Astrocyte (in vitro differentiated cells and primary cell): ENCODE results near the gene SH2B3. TPM values are rescaled to one million over a fixed set of nuclear protein-coding genes. Genes with fewer than 3 reads are reported as not detected.
A peak's percentile ranks its signal among the peaks of the same experiment; 100 is the strongest.

Experiments used
- DNase-seq: peaks from one replicate; pipeline ENCODE4 v3.0.0-alpha.2; 2010; ENCODE audit warnings: low read depth
- FAIRE-seq: peaks from 2 replicates; lab custom pipeline; 2011; peaks lifted over from hg19 to GRCh38; lab: Jason Lieb, UNC
- H2AFZ ChIP-seq: 2 replicates; pipeline ENCODE4 v1.6.0; 2012; ENCODE audit warnings: low read depth, low read length, inconsistent platforms
- H3K27ac ChIP-seq: 2 replicates; pipeline ENCODE4 v1.5.1; 2011; ENCODE audit warnings: low read depth, low read length, inconsistent platforms
- H3K27me3 ChIP-seq: 2 replicates; pipeline ENCODE4 v1.6.0; 2011; ENCODE audit warnings: low read length, inconsistent platforms; ENCODE audit not compliant: insufficient read depth
- H3K36me3 ChIP-seq: 2 replicates; pipeline ENCODE4 v1.5.1; 2011; ENCODE audit warnings: low read length, inconsistent platforms; ENCODE audit not compliant: insufficient read depth
- H3K4me1 ChIP-seq: 2 replicates; pipeline ENCODE4 v1.5.1; 2011; ENCODE audit warnings: low read length, inconsistent platforms; ENCODE audit not compliant: insufficient read depth
- H3K4me2 ChIP-seq: 2 replicates; pipeline ENCODE4 v1.6.0; 2012; ENCODE audit warnings: low read length, inconsistent platforms
- H3K4me3 ChIP-seq: 2 replicates; pipeline ENCODE4 v1.5.1; 2011; ENCODE audit warnings: low read depth, mild to moderate bottlenecking, low read length, inconsistent platforms; ENCODE audit not compliant: insufficient read depth
- H3K79me2 ChIP-seq: 2 replicates; pipeline ENCODE4 v1.6.0; 2012; ENCODE audit warnings: mild to moderate bottlenecking, low read length, inconsistent platforms; ENCODE audit not compliant: insufficient read depth
- H3K9ac ChIP-seq: 2 replicates; pipeline ENCODE4 v1.6.0; 2012; ENCODE audit warnings: mild to moderate bottlenecking, low read length, inconsistent platforms
- H3K9me3 ChIP-seq: 2 replicates; pipeline ENCODE4 v1.5.1; 2012; ENCODE audit warnings: low read depth, mild to moderate bottlenecking, low read length, inconsistent platforms; ENCODE audit not compliant: insufficient read depth
- H4K20me1 ChIP-seq: 2 replicates; pipeline ENCODE4 v1.6.0; 2012; ENCODE audit warnings: low read length, inconsistent platforms; ENCODE audit not compliant: insufficient read depth
- H3K27ac Mint-ChIP-seq: one replicate; pipeline ENCODE4 v1.8.0; 2021; ENCODE audit warnings: mild to moderate bottlenecking, mixed read lengths; ENCODE audit not compliant: unreplicated experiment
- H3K27me3 Mint-ChIP-seq: one replicate; pipeline ENCODE4 v1.8.0; 2021; ENCODE audit warnings: low read depth, mixed read lengths; ENCODE audit not compliant: unreplicated experiment
- H3K36me3 Mint-ChIP-seq: one replicate; pipeline ENCODE4 v1.8.0; 2021; ENCODE audit warnings: low read depth, mixed read lengths; ENCODE audit not compliant: unreplicated experiment
- H3K4me1 Mint-ChIP-seq: one replicate; pipeline ENCODE4 v1.8.0; 2021; ENCODE audit warnings: low read depth, mixed read lengths; ENCODE audit not compliant: unreplicated experiment
- H3K4me3 Mint-ChIP-seq: one replicate; pipeline ENCODE4 v1.8.0; 2021; ENCODE audit warnings: mild to moderate bottlenecking, moderate library complexity, mixed read lengths; ENCODE audit not compliant: unreplicated experiment
- H3K9me3 Mint-ChIP-seq: one replicate; pipeline ENCODE4 v1.8.0; 2021; ENCODE audit warnings: mild to moderate bottlenecking, mixed read lengths; ENCODE audit not compliant: unreplicated experiment
- EZH2 ChIP-seq: IDR thresholded peaks from 2 replicates; pipeline ENCODE4 v1.6.1; 2012; ENCODE audit warnings: mild to moderate bottlenecking, low read length, inconsistent platforms; ENCODE audit not compliant: insufficient read depth
- total RNA-seq: library from RNA; stranded (reverse); gene quantifications from 2 replicates; pipeline ENCODE4 v1.2.1, GENCODE V29; 2021
- TF ChIP-seq, protein P1 (sequence below): IDR thresholded peaks from 2 replicates; pipeline ENCODE4 v1.5.1; 2011; ENCODE audit warnings: low read depth, mild to moderate bottlenecking, inconsistent platforms, low read length, moderate library complexity; ENCODE audit not compliant: insufficient read depth

SH2B3 gene
- total RNA-seq, 1 donor from 2014 or later, result 23.6 TPM

DNA sequence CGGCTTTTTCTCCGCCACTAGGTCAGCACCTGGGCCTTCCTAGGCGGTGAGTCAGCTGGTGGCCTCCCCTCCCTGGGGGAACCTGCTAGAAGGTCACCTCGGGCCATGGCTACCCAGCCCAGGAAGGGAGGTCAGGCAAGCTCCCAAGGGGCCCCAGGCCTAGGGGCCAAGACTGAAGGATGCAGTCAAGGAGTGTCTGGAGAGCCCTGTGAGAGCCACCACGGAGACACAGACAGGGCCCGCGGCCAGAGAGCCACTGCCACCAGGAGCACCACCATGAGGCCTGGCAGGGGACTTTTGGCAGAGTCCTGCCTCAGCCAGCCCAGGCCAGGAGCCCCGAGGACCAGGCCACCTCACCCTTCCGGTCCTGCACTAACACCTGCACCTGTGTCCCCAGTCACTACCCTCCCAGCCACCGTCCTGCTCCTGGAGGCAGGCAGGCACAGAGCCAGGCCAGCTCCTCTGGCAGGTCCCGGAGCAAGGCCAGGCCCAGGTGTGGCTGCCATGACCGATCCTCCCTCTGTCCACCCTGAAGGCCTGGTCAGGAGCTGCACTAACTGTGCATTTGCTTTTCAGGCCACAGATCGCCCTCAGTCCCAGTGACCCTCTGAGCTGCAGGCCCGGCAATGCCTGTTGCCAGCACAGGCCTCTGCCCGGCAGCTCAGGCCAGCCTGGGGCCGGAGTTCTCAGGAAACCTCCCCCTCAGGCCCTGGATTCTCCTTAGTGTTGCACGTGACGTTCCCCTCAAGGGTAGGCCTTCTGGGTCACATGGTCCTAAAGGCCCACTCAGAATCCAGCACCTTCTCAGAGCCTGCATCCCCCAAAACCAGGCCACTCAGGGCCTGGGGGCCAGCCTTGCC is 43.8 kb upstream of the SH2B3 start:
- Histone ChIP-seq H3K9me3 (no peaks in the 10 kb centered on the region), H3K79me2 (peaks cover 2% of the 10 kb centered on the region), H3K4me3 (no peak overlapping the region), H3K27ac (no peak overlapping the region), H3K27me3 (no peaks in the 10 kb centered on the region), H3K9ac (no peak overlapping the region), H2AFZ (no peak overlapping the region), H4K20me1 (peaks cover 20% of the 10 kb centered on the region), H3K4me1 (peaks cover 4% of the 10 kb centered on the region), H3K36me3 (no peaks in the 10 kb centered on the region), H3K4me2 (no peak overlapping the region)
- Mint-ChIP-seq H3K27ac (no peak overlapping the region), H3K36me3 (peaks cover 18% of the 10 kb centered on the region), H3K9me3 (no peaks in the 10 kb centered on the region), H3K4me3 (no peak overlapping the region), H3K27me3 (peaks cover 4% of the 10 kb centered on the region), H3K4me1 (peaks cover 16% of the 10 kb centered on the region)
- no peak for TF ChIP-seq EZH2
- TF ChIP-seq, protein P1, sequence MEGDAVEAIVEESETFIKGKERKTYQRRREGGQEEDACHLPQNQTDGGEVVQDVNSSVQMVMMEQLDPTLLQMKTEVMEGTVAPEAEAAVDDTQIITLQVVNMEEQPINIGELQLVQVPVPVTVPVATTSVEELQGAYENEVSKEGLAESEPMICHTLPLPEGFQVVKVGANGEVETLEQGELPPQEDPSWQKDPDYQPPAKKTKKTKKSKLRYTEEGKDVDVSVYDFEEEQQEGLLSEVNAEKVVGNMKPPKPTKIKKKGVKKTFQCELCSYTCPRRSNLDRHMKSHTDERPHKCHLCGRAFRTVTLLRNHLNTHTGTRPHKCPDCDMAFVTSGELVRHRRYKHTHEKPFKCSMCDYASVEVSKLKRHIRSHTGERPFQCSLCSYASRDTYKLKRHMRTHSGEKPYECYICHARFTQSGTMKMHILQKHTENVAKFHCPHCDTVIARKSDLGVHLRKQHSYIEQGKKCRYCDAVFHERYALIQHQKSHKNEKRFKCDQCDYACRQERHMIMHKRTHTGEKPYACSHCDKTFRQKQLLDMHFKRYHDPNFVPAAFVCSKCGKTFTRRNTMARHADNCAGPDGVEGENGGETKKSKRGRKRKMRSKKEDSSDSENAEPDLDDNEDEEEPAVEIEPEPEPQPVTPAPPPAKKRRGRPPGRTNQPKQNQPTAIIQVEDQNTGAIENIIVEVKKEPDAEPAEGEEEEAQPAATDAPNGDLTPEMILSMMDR, result no peak
- no peak for FAIRE-seq
- DNase-seq, result no peak

DNA sequence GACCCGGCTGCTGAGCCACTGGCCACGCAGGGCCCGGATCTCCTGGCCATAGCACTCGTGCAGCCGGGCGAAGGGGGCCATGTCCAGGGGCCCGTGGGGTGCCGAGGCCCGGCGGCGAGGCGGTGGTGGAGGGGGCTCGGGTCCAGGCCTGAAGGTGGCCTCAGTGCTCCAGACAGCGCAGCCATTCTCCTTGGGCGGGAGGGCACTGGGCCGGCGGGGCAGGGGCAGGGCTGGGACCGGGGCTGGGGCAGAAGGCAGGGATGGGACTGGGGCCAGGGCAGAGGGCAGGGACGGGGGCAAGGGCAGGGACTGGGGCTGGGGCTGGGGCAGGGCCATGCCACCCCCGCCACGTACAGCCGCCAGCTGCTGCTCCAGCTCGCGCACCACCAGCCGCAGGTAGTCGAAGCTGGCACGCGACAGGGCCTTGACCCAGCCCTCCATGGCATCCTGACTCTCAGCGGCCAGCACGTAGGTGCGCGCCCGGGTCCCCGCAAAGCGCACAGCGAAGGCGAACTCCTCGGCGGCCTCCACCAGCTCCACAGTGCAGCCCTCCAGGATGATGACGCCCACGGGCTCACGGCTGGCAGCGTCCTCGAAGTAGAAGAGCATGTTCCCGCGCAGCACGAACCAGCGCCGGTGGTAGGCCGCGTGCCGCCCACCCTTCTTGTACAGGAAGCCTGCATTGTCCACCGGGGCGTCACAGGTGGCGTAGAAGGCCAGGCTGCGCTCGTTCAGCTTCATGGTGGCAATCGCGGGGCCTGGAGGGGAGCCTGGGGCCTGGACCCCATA is 42.8 kb upstream of the SH2B3 start:
- Histone ChIP-seq H4K20me1 (peaks cover 29% of the 10 kb centered on the region), H3K9ac (no peak overlapping the region), H3K4me3 (no peak overlapping the region), H3K27ac (no peak overlapping the region), H3K4me2 (peak overlapping the region; percentile 19), H3K27me3 (no peaks in the 10 kb centered on the region), H2AFZ (no peak overlapping the region), H3K9me3 (no peaks in the 10 kb centered on the region), H3K4me1 (peaks cover 10% of the 10 kb centered on the region), H3K36me3 (no peaks in the 10 kb centered on the region), H3K79me2 (peaks cover 7% of the 10 kb centered on the region)
- peaks cover 20% of the 10 kb centered on the region for H3K4me1 Mint-ChIP-seq
- TF ChIP-seq, protein P1, result no peak
- TF ChIP-seq EZH2, result no peak
- H3K9me3 Mint-ChIP-seq, result no peaks in the 10 kb centered on the region
- H3K27me3 Mint-ChIP-seq, result peaks cover 4% of the 10 kb centered on the region
- no peak overlapping the region for H3K27ac Mint-ChIP-seq
- FAIRE-seq (no peak), DNase-seq (no peak)
- H3K36me3 Mint-ChIP-seq, result peaks cover 18% of the 10 kb centered on the region
- H3K4me3 Mint-ChIP-seq, result no peak overlapping the region
